GM18907 (cell line): ENCODE measurements around the gene RNF141.

Experiments used
- ATAC-seq: cut with Tn5 transposase; IDR thresholded peaks from one replicate; pipeline ENCODE4 v1.9.1; 2021; ENCODE audit warnings: mild to moderate bottlenecking, moderate library complexity; ENCODE audit not compliant: unreplicated experiment

Gene RNF141

DNA sequence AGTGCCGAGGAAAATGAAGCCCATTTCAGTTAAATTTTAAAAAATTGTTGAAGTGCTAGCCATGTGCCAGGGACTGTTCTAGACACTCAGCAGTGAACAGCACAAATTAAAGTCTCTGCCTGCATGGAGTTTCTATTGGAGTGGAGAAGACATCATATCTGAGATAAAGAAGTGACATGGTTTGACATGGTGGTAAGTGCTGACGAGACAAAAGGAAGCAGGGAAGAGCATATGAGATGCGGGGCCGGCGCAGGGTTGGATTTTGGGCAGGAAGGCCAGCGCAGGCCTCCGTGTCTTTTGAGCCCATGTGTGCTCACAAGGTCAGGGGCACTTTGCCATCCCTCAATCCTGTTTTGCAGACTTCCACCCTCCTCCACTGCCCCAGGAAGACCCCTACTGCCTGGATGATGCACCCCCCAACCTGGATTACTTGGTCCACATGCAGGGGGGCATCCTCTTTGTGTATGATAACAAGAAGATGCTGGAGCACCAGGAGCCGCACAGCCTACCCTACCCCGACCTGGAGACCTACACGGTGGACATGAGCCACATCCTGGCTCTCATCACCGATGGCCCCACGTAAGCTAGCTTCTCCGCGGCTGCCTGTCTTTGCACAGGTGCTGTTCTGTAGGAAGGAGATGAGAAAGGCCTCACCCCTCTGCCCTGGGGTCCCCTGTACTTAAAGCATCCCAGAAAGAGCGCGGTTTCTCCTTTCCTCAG, 56.4 kb downstream of the RNF141 start:
- no peak for ATAC-seq

DNA sequence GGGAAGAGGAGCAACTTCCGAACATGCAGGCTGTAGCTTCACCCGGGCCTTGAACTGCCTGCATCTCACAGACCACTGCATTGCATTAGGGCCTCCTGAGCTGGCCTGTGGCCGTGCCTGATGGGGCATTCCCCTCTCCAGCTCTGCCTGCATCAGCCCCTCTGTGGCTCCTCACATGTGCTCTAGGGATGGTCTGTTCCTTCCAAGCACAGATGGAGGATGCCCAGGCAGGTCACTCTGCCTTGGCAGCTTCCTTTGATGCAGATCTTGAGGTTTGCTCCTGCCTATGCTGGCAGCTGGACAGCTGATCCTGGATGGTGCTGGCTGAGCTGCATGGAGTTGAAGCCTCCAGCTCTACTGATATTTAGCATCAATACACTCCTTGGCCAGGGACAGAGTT, 57.4 kb downstream of the RNF141 start:
- no peak for ATAC-seq

DNA sequence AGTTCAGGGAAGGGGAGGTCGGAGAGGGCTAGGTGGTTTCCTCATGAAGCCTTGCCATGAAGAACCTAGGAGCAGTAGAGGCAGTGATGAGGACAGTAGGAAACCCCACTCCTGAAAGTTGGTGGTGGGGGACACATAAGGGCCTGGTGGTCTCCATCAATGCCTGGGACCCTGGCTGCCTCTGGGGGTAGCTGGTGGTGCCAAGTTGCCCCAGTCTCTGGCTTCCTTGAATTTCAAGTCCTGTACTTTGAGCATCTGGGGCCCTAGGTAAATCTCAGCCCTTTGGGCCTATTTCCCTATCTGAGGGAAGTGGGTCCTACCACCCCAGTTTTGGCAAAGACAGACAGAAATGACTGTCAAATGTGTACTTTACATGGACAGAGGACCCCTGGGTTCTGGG, 57.8 kb downstream of the RNF141 start:
- ATAC-seq = no peak

DNA sequence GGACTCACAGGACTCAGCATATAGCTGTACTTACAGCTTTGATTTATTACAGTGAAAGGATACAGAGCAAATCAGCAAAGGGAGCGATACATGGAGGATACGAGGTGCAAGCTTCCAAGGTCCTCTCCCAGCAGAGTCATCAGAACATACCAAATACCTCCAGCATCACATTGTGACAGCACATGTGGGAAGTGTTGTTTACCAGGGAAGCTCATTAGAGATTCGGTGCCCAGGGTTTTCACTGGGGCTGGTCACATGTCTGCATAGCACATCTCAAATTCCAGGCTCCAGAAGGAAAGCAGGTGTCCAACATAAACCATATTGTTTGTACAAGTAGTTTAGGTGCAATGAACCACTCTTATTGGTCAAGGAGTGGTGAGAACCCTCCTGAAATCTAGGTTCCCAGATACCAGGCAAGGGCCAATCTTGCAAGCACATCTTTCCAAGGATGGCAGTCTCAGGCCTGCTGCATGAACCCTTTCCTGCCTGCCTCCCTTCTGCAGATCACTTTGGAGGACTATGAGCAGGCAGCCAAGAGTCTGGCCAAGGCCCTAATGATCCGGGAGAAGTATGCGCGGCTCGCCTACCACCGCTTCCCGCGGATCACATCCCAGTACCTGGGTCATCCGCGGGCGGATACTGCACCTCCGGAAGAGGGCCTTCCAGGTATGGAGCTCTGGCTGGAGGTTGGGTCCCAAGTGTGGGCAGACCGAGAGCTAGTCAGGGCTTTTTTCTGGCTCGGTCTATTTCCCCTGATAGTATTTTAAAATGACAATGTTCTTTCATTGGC, 59.2 kb downstream of the RNF141 start:
- no peak for ATAC-seq

DNA sequence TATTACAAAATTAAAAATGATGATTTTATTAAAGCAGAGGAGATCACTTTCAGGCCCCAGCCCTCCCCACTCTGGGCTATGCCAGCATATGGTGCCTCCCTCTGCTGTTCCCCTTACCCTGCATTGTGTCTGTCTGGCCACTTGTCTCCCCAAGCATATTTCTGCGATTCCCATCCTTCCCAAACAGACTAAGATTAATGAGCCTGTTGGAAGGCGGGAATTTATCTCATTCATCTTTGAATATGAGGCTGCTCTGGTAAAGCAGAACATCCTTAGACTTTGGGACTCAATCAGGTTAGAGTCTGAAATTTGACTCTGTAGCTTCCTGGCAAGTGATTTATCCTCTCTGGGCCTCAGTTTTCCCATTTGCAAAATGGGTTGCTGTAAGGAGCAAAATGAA, 60.2 kb downstream of the RNF141 start:
- no peak for ATAC-seq

DNA sequence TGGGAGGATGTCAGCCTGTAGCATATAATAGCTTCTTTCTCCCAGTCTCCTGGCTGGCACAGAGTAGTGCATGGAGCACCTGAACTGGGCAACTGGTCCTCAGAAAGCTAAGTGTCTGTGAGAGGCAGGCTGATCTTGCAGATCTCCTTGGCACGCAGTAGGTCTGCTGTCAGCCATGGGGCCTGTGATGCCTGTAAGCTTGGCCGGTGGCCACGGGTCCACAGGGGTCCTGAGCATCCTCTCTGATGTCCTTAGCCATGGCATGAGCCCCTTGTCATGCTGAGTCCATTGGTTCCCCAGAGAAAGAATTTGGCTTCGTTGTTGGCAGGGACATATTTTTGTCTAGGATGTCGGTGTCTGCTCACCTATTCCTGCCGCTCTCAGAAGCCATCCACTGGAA, 61.0 kb downstream of the RNF141 start:
- no peak for ATAC-seq

DNA sequence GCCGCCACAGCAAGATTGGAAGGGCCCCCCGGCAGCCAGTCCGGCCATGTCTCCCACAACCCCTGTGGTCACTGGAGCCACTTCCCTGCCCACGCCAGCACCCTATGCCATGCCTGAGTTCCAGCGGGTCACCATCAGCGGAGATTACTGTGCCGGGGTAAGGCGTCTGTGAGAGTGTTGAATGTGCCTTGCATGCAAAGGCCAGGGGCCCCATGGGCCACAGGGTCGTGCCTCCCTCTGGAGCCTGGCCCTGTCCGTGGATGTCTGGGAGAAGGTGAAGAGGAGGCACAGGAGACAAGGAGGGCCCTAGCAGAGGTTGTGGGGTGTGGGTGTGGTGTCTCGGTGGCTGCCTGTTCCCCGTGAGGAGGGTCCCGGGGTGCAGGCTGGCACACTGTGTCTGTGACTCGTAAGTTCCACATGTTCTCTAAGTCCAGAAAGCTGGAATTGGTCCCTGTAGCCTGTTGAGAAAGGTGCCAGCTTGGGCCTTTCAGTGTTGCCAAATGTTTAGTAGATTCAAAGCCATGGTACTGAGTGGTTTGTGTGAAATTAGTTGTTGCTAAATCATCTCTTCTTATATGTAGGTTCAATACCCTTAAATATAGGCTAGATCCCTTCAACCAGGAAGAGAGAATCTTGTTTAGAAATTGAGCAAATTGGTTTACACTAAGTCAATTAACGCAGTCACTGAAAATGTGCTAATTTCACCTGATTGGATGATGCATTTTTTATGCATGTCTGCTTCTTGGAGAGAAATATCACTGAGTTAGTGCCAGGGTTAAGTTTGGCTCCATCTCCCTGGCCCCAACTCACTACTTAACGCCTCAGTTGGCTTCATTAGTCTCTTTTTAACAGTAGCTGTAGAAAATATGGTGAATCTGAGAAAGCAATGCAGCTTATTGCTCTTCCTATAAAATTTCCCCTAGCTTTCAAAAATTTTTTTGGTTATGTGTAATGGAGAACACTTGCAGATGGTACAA, 62.1 kb downstream of the RNF141 start:
- no peak for ATAC-seq

DNA sequence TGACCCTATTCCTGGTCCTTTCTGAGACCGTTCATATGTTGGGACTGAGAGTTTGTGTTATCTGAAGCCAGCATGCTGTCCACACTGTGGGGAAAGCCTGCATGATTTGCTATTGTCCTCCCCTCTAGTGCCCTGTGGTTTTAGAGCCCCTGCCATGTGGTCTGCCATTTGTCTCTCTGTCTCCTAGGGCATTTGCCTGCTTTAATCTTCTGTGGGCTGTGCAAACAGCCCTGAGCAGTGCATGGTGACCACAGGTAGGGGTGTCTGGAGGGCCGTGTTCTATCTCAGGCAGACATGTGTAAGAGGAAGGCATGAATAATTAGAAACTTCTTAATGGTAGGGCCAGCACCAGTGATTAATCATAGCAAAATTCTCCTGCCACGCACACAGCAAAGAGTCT, 62.9 kb downstream of the RNF141 start:
- ATAC-seq = no peak

DNA sequence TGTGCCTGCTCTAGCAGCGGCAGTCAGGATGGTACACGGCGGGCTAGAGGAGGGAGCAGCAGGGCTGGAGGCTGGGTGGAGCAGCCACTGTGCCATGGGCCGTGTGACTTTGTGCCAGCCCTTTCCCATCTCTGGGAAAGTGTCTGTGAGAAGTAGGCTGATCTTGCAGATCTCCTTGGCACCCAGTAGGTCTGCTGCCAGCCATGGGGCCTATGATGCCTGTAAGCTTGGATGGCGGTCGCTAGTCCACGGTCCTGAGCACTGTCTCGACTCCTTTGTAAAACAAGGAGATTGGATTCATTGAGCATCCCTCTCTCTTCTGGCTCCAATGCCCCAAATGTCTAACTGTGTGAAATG, 63.3 kb downstream of the RNF141 start:
- no peak for ATAC-seq

DNA sequence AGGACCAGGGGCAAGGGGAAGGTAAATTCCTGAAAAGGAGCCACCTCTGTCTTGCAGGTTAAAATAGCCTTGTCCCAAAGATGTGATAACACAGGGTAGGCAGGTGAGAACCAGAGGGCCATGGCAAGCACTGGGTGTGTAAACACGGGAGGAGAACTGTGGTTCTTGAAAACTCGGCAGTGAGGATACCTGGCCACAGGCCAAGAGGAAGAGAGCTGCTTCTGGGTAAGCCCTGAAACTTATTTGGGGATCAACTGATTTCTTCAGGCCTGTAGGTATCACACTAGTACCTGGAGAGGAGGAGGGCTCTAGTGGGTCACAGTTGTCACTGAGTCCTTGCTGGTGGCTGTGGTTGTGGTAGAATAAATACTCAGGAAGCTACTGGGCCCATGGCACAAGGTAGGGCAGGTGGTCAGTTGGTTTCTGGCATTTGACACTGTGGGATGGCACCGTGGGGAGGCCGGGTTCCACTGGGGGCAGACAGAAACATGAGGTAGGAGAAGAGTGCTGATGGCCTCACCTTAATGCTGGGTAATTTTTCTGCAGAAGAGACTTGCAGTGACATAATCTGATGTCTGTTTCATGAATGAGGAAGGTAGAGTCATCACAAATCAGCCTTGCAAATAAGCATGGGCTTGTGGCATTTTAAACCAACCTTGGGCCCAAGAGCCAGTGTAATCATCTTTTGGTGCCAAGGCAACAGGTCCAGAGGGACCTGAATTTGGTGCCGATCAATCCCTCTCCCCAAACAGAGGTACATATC, 63.9 kb downstream of the RNF141 start:
- ATAC-seq = no peak

DNA sequence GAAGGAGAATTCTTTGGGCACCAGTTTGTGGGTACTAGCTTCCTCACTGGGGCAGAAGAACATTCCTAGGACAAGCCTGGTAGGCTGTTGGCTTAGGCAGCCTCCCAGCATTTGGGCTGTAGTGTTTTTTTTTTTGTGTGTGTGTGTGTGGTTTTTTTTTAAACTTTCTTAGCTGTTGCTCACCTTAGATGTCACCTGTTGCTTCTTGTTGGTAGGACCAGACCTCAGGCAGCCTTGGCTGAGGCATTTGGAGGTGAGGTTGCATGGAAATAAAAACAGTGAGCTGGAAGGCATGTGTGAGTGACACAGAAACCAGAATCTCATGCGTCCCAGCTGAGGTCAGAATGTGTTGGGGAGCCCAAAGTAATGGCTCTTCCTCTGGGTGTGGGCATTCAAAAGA, 64.6 kb downstream of the RNF141 start:
- no peak for ATAC-seq

DNA sequence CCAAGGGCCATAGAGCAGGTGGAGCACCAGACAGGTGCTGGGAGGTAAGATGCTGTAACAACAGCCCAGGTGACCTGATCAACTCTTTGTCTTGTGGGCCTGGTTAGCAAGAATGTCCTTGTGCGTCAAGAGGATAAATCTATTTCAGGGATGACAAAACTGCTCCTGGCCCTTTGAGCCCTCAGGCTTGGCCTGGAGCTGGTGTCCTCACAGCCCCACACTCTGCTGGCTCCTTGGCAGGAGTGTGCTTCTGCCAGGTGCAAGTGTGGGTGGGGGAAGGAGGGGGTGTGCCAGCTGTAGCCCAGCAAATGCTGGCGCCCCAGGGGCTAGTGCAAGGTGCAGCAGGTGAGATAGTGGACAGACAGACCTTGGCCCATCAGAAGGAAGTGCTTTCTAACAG, 66.4 kb downstream of the RNF141 start:
- no peak for ATAC-seq

DNA sequence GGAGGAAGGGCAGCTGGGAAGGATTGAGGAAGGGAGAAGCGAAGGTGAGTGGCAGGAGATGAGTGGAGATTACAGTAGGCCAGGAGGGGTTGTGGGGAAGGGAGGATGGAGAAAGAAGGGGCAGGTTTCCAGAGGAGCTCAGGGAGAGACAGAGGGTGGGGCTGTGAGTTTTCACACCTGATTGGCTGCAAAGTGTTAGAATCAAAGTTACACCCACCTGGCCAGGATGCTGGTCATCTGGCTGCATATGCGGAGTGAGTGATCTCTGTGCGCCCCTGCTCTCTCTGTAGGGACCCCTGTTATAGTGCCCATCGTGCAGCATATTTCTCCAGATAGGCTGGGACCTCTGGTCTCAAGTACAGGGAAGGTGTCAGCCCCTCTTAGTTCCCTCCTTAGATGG, 67.6 kb downstream of the RNF141 start:
- no peak for ATAC-seq

DNA sequence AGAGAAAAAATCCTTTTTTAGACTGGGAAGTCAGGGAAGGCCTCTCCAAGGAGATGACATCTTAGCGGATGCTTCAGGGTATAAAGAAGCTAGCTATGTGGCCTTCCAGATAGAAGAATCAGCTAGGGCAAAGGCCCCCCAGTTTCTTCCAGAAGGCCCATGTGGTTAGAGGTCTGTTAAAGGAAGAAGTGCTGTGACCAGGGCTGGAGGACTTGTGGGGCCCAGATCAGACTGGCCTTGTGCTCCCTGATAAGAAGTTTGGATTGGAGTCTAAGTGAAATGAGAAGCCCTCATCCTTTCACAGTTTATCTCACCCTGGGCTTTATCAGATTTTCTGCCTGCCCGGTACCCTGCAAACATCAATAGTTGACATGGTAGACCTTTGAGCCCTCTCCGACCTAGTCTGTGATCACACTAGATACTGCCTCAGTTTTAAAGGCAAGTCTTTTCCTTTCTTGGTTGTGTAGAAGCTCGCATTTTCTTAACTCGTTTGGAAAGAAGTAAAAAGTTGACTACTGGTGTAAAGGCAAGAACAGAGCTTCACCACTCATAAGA, 78.2 kb downstream of the RNF141 start:
- ATAC-seq = no peak
